Sciatic nerve (tissue), 2 donors: Measurements from ENCODE around the gene C16orf86. TPM values are rescaled to one million over a fixed set of nuclear protein-coding genes. Genes with fewer than 3 reads are reported as not detected.

Source experiments
- ATAC-seq: fragments of 200-7000 bp; cut with Tn5 transposase; one replicate; pipeline ENCODE4 v1.9.1; 2020; ENCODE audit warnings: mild to moderate bottlenecking, moderate library complexity
- DNase-seq: peaks from one replicate; pipeline ENCODE4 v3.0.0-alpha.2; 2020; ENCODE audit warnings: low spot score
- intact Hi-C: fragments of 100-400 bp; cut with DNase I; formaldehyde crosslinking; loops from one replicate; pipeline ENCODE4 v1.14.2; 2022
- total RNA-seq: library from RNA; stranded (reverse); fragmentation: NEBNext Ultra II Directional; extraction: Animal tissue kit (Norgen Biotek cat#: 25700); gene quantifications from one replicate; pipeline ENCODE4 v1.2.1, GENCODE V29; 2021
- donor health status: DM: no; HTN: no; CAD: no.
- donor health status: DM: no; HTN: no; CAD: no.

C16orf86 gene
- total RNA-seq, 1 donor from 2014 or later: 8.6 TPM

GRCh38 chr16:67652578-67653127, 14.0 kb upstream of the C16orf86 start:
- DNase-seq: no peak
- intact Hi-C loops: no loop called here

GRCh38 chr16:67653128-67653788, 13.4 kb upstream of the C16orf86 start:
- DNase-seq: no peak
- intact Hi-C loops: no loop called here
- no peak for ATAC-seq

More at GRCh38 chr16:67652578-67653127, 14.0 kb upstream of the C16orf86 start:
- ATAC-seq: no peak

GRCh38 chr16:67653789-67654402, 12.7 kb upstream of the C16orf86 start:
- ATAC-seq (no peak), DNase-seq (no peak)
- intact Hi-C loops: no loop called here

GRCh38 chr16:67654403-67654911, 12.2 kb upstream of the C16orf86 start:
- ATAC-seq (no peak), DNase-seq (no peak)
- intact Hi-C loops: no loop called here

GRCh38 chr16:67655363-67655762, 11.3 kb upstream of the C16orf86 start:
- intact Hi-C loops: no loop called here

GRCh38 chr16:67656344-67657016, 10.1 kb upstream of the C16orf86 start:
- DNase-seq: no peak
- intact Hi-C loops: no loop called here
- no peak for ATAC-seq

More at GRCh38 chr16:67655363-67655762, 11.3 kb upstream of the C16orf86 start:
- DNase-seq (no peak), ATAC-seq (no peak)

GRCh38 chr16:67657017-67657608, 9.5 kb upstream of the C16orf86 start:
- intact Hi-C loops: no loop called here
- ATAC-seq (no peak), DNase-seq (no peak)

GRCh38 chr16:67657751-67658518, 8.7 kb upstream of the C16orf86 start:
- intact Hi-C loops: no loop called here
- ATAC-seq: no peak
- no peak for DNase-seq

GRCh38 chr16:67658849-67659674, 7.6 kb upstream of the C16orf86 start:
- intact Hi-C loops: no loop called here
- no peak for DNase-seq
- no peak for ATAC-seq

- intact Hi-C loops: loop anchor here (10.0 kb wide), 1 partner anchor 135 kb away; the partner anchor contains the start of gene RIPOR1
- ATAC-seq: peak; percentile 95
- peak; percentile 95 for DNase-seq
These were observed 6.7 kb upstream of the C16orf86 start, which contains the start of gene ACD for GRCh38 chr16:67659675-67660563. TSS of gene ACD (minus strand) at chr16:67660260. CDS start at chr16:67660220, 40 bp downstream.

GRCh38 chr16:67660564-67661028, 6.0 kb upstream of the C16orf86 start, which contains the start of gene PARD6A:
TSS of gene PARD6A (plus strand) at chr16:67660960. CDS start at chr16:67661039, 79 bp downstream.
- DNase-seq: peak; percentile 97
- intact Hi-C loops: loop anchor here (10.0 kb wide), 1 partner anchor 136 kb away; the partner anchor contains the start of gene RIPOR1
- ATAC-seq: peak; percentile 96

- DNase-seq (no peak), ATAC-seq (no peak)
- intact Hi-C loops: loop anchor here (10.0 kb wide), 1 partner anchor 136 kb away; the partner anchor contains the start of gene RIPOR1
These were observed 5.4 kb upstream of the C16orf86 start for GRCh38 chr16:67661101-67661761.

GRCh38 chr16:67661886-67662652, 4.5 kb upstream of the C16orf86 start:
- intact Hi-C loops: loop anchor here (10.0 kb wide), 1 partner anchor 137 kb away; the partner anchor contains the start of gene RIPOR1
- DNase-seq (no peak), ATAC-seq (no peak)

- intact Hi-C loops: loop anchor here (10.0 kb wide), 1 partner anchor 138 kb away; the partner anchor contains the start of gene RIPOR1
These were observed 4.0 kb upstream of the C16orf86 start for GRCh38 chr16:67662653-67663010.

More at GRCh38 chr16:67662653-67663010, 4.0 kb upstream of the C16orf86 start:
- no peak for ATAC-seq
- no peak for DNase-seq
